Inflammatory macrophage treated with lipopolysaccharide for 1 hour (primary cell): Measurements from ENCODE around the gene GRK6.

Experiments used
- DNase-seq, 2 donors: peaks; one replicate each; pipeline ENCODE4 v3.0.0-alpha.2; 2020 to 2022

GRK6 gene

DNA sequence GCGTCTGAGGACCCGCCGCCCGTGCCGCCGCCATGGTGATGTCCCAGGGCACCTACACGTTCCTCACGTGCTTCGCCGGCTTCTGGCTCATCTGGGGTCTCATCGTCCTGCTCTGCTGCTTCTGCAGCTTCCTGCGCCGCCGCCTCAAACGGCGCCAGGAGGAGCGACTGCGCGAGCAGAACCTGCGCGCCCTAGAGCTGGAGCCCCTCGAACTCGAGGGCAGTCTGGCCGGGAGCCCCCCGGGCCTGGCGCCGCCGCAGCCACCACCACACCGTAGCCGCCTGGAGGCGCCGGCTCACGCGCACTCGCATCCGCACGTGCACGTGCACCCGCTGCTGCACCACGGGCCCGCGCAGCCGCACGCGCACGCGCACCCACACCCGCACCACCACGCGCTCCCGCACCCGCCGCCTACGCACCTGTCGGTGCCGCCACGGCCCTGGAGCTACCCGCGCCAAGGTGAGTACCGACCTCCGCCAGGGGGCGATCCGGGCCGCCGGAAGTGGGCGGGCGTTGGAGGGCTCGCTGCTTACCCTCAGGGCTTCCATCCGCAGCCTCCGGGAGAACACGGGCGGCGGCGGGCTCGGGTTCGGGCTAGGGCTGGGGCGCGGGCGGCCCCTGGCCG, 28.7 kb downstream of the GRK6 start:
- no peak for DNase-seq

DNA sequence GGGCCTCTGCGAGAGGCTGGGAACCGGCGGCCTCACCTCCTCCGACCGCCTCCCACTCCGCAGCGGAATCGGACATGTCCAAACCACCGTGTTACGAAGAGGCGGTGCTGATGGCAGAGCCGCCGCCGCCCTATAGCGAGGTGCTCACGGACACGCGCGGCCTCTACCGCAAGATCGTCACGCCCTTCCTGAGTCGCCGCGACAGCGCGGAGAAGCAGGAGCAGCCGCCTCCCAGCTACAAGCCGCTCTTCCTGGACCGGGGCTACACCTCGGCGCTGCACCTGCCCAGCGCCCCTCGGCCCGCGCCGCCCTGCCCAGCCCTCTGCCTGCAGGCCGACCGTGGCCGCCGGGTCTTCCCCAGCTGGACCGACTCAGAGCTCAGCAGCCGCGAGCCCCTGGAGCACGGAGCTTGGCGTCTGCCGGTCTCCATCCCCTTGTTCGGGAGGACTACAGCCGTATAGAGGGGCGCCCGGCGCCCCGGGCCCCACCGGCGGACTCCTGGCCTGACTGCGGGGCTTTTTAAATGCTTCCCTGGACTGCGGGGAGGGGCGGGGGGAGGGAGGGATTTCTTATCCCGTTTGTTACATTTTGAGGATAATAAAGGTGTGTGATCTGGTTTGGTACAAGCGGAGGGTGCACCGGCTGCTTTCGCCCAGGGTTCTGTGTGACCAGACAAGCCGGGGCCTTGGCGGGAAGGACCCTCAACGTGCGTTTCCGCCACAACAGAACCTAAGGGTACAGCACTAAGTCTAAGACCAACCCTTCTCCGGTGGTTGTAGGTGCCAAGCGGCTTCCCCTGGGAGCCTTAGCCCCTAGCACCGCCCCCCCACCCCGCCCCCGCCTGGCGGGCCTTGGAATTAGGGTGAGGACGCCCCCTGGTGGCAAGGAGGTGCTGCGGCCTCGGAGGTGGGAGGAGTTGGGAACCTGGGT, 29.4 kb downstream of the GRK6 start:
- DNase-seq, result peak; percentile 65 to 95

DNA sequence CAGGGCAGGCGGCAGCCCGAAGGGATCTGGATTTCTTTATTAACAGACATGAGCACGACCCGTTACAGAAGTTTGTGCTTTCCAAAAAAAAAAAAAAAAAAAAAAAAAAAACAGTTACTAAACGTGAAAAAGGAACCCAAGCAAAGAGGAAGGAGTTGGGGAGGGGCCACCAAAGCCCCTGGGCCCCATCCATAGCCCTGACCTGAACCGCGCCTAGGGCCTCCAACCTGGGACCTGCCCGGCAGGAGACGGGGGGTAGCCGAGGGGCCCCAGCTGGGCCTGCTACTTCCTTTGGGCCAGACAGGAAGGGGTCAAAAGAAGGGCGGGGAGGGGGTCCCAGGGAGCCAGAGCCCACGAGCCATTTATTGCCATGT, 30.1 kb downstream of the GRK6 start:
- DNase-seq, result no peak

DNA sequence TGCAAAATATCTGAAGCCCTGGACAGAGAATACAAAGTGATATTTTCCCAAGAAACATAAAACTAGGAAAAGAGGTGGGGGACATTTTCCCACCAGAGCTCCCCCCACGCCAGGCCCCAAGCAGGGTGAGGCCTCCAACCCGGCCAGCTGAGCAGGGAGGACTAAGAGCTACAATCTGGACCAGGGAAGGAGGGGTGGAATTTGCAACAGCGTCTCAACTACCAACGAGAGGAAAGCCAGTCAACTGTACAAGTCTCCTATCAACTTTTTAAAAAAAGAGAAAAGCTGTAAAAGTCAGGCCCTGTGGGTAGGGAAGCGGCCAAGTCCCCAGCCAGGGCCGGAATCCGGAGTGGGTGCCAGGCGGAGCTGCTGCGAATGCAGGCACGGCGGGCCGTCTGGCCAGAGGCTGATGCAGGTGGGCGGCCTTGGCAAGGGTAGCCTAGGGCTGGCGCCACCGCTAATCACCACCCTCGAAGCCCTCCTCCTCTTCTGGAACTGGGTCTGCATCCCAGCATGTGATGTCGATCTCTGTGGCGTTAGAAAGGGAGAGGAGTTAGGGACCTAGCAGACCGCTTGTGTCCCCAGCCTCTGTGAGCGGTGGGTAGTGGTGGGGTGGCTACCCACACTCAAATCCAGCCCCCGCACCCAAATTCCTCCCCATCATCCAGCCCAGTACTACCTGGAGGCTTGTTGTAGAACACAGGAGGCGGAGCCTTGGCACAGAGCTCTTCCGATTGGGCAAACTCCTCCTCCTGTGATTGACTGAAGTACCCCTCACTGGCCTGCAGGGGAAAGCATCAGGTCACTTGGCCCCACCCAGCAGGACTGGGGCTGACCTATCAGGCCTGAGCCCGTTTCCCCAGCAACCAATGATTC, 30.7 kb downstream of the GRK6 start:
- peak; percentile 91 to 92 for DNase-seq

DNA sequence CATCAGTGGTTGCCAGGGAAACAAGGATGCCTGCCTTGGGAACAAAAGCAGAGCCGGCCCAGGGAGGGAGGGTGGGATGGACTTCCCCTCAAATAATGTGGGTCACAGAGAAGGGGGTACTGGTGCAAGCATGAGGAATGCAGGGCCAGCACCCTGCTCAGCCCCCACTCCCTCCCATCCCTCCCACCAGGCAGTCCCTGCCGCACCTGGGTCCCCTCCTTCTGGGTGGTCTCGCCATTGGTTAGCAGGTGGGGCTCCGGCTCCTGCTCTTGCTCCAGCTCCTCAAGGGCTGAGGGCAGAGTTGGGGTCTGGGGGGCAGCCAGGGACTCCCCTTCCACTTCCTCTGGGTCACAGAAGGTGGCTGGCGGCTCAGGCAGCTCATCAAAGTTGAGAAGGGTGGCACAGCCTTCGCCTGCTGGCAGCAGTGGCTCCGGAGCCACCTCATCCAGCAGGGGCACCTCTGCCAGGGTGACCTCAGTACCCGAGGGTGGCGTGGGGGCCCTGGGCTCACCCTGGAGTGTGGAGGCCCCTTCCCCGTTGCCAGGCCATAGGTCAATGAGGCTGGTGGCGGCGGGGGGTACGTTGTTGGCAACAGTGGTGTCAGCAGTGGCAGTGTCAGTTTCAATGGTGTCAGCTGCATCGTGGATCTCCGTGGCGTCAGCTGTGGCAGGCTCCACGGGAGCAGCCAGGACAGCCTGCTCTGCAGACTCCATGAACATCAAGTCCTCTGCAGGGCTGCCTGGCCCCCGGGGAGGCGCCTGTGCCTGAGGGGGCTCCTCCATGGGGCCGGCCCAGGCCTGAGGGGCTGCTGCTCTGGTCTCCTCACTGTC, 31.6 kb downstream of the GRK6 start:
- DNase-seq, result no peak

DNA sequence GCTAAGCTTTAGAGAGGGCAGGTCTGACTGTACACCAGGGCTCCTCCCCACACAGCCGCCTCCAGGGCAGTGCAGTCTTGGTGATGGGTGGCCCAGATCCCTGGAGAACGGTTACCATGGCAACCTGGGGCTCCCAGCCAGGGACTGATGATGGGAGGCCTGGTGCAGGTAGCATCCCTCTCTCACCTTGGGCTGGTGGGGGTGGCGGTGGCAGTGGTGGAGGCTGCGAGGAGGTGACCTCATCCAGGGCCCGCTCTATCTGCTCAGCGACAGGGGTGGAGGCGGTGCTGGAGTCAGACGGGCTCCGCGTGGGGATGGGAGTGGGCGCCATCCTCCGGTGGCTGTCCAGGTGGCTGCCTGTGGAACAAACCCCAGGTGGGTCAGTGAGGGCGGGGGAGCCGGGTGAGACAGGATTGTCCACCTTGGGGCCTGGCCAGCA, 32.5 kb downstream of the GRK6 start:
- DNase-seq, result no peak

DNA sequence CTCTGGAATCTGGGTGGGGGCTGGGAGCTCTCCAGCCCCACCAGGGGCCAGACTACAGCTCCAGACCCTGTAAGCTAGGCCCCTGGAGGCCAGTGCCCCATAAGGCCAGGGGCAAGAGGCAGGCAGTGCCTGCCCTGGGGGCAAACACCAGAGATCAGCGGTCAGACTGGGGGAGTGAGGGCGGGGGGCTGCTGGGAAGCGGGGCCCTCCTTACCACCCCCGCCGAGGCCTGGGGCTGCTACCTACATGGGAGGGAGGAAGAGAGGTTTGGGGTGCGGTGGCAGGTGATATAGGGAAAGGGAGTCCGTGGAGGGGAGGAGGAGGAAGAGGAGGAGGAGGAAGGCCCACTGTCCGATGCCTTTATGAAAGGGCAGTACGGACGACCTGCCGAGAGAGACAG, 32.9 kb downstream of the GRK6 start:
- DNase-seq, result no peak

DNA sequence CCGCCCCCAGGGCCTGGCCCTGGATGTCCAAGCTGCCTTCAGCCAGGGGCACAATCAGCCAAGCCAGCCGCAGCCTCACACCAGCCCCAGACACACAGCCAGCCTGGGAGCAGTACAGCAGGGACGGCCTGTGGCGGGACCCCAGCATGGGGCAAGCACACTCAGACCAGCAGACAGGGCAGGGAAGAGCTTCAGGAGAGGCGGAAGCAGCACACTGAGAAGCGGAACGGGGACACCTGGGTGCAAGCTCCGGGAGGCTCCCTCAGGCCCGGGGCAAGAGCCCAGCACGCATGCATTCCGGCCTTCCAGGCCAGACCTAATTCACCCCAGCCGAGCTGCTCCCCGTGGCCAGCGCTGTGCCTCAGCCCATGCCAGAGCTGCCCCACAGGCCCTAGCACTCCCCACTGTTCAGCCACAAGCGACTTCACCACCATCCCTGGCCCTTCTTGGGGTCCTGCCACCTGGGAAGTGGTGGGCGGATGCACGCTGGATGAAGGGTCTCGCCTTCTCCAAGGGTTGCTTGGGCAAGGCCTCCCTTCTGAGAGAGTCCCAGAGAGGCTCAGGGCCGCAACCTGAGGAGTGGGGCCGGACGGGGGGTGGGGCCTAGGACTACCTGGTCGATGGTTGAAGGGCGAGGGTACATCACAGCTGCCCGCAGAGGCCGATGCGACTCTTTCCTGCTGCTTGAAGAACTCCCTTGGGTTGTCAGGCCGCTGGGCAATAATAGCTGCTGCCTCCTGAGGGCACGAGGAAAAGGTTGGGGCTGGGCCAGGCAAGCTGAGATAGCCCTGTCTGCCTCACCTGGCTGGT, 33.5 kb downstream of the GRK6 start:
- no peak for DNase-seq

DNA sequence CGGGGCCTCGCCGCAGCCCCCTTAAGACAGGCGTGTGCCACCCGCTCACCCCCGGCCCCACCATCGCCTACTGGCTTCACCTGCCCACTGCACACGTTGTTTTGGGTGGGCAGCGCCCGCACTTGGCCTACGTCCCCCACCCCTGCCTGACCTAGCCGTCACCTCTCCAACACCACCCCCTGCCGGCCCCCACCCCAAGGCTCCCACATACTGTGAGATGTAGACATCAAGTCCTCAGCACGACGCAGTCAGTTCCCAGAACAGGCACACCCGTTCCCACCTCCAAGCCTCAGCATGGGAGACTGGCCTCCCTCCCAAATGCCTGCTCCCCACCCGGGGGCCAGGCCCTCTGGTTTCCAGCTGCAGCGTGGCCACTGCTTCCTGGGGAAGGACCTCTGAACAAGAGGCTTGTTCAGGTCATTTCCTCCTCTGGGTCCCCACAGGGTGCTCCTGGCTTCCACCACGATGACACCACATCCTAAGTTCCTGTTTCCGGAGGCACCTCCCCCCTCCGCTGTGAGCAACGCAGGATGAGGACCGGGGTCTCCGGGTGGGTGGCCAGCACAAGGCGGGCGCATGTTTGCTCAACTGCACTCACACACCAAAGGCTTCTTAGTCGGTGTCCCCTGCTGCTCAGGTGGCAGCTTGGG, 35.7 kb downstream of the GRK6 start:
- peak; percentile 58 to 69 for DNase-seq

DNA sequence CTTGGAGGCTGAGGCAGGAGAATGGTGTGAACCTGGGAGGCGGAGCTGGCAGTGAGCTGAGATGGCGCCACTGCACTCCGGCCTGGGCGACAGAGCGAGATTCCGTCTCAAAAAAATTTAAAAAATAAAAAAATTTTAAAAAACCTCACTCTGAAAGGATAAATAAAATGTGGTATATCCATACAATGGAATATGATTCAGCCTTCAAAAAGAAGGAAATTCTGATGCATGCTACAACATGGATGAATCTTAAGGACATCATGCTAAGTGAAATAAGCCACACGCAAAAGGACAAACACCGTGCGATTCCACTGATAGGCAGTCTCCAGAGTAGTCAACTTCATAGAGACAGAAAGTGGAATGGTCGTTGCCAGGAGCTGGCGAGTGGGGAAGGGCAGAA, 38.6 kb downstream of the GRK6 start:
- no peak for DNase-seq

DNA sequence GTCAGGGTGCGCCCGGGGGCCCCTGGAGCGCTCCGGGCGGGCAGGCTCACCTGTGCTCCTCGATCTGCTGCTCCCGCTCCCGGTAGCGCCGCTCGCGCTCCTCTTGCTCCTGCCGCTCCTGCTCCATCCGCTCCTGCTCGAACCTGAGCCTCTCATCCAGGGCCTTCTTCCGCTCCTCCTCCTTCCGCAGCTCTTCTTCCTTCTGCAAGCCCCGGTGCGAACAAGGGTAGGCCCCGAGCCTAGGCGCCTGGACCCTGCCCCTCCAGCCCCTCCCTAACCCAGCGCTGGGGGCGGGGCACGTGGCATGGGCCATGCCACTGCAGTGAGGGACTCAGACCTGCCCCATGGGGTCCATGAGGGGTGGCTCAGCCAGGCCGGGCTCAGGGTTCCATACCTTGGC, 40.4 kb downstream of the GRK6 start:
- no peak for DNase-seq

DNA sequence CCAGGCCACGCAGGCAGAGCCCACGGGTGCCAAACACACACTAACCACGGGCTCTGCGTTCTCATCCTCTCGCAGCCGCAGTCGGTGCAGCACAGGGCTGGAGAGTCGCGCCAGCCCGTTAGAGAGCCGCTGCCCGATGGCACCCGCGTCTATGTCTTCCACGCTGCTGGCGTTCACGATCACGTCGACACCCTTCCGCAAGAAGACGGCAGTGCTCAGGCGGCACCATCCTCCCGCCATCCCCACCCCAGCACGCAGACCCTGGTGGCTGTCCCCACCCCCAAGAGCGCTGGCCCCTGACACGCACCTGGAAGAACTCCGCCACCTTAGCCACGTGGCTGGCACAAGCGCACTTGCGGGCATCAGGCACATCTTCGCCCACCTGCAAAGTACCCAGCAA, 41.0 kb downstream of the GRK6 start:
- DNase-seq, result no peak

DNA sequence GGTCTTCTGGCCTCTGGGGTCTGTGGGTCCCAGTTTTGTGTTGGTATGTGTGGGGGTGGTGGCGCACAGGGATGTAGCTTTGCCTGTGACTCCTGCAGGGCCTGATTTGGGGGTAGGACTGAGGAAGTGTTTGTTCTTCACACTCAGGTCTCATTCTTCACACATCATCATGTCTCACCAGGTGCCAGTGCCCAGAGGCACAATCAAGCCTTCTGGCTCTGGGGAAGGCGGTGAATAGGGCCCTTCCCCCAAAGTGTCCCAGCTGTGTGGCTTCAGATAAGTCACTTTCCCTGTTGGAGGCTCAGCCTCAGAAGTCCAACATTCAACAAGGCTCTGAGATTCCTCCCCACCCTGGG, 41.8 kb downstream of the GRK6 start:
- no peak for DNase-seq

DNA sequence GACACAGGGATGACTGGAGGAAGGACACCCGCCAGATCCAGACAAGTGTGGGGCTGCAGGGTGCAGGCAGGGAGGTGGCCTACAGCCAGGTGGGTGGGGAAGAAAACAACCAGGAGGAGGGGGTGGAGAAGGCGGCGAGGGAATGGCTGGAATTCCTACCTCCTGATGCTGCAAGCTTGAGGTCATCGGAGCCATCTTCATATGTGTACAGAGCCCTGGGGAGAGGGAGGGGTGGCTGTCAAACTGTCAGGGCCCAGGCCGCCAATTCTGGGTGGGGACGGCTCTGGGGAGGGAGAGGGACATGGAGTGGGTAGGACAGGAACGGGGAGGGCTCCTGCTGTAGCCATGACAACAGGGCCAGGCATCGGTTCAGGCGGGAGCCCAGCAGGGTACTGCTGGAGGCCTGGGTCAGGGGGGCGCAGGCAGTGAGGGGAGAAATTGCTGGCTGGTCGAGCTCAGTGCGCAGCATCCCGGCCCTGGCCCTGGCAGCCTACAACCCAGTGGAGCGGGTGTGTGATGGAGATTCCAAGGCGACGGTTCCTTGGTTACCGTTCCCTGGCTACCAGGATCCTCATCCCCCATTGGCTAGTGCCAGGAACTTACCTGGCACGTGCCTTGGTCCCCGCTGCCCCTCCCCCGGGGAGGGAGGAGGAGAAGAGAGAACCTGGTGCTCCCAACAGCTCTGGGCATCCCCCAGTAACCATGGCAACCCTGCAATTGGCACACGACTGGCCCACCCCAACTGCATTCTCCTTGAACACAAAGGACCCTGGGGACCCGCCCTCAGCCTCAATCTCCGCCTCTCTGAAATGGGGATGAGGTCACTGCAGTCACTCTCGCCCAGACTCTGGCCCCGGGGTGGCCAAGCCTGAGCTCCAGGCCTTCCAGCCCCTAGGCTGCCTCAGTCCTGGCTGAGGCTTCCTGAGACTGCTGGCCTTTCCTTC, 42.5 kb downstream of the GRK6 start:
- no peak for DNase-seq

DNA sequence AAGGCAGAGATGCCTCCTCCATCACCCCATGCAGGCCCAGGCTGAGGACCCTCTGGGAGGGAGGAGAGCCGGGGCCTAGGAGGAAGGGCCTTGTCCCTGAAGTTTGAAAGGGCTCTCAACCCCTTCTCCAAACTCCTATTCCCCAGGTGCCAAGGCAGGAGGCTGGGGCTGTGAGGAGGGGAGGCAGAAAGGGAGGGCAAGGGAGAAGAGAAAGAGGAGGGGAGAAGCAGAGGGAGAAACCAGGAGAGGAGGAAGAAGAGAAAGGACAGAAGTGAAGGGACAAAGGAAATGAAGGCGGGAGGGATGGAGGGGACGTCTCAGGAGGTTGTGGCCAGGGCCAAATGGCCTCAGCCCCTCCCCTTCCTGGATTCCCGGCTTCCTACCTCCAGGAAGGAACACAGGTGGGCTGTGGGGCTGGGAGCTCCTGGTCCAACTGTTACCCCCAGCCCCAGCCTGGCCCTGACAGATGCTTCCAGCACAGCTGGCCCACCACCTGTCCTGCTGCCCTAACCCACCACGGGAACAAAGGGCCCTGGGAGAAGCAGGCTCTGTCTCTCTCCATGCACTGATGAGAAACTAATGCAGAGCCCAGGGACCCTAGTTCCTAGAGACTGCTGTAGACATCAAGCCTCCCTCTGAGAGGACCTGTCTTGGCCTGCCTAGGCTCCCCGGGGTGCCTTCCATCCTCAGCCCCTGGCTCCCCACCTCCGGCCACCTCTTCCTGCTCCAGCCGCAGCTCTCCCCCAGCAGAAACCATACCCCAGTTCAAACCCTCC, 43.5 kb downstream of the GRK6 start:
- DNase-seq, result no peak

DNA sequence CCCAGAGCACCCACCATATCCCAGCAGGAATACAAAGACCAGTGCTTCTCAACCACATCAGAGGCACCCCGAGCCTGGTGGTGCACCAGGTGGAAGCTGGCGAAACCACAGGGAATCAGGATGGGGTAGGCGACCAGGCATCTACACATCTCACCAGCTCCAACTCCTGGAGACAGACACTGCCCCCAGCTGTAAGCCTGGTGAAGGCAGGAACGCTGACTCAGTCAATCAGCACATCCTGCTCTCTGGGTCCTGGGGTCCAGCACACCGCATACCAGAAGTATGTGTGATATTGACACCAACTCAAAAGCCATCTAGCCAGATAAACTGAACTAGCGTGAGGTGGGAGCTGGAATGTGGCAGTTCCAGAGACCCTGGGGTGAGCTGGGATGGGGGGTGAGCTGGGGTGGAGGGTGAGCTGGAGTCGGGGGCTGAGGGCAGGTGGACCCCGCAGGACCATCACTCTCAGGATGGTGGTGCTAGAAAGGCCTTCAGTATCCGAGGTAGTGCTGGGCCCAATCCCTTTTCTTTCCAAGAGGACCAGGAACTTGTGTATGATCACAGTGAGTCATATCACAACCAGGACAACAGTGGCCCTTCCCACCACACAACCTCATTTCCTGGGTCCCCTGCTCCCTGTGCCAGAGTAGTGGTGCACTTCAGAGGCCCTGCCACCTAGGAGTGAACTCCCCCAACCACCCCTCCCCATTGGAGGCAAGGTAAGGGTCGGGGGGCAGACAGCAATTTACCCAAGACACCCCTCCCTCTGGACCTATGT, 44.5 kb downstream of the GRK6 start:
- DNase-seq, result no peak

DNA sequence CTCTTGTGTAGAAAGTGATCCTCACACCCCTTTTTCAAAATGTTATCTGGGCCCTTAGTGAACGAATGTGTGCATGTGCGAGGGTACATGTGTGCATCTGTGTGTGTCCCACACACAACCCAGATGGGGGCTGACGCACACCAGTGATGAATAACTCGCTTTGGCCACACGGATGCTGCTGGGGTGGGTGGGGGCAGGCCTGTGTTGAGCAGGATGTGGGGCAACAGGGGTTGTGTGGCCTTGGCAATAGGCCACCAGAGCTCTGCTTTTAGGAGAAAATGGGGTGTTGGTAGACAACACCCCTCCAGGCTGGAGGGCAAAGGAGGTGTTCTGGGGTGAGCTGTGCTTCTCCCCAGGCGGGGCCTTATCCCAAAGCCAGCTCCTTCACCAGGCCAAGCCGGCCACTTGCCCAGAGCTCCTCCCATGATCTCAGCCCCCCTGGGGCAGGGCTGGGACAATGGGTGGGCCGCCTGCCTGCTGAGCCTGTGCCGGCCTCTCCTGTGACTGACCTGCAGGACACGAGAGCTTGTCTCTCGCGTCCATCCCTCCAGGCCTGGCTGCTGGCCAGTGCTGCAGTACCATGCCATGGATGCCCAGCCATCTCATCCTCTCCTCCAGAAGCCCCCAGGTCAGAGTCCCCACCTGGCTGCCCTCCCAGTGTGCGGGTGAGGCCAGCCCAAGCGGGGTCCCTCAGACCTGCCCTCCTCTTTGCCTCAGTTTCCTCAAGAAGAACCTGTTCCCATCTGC, 45.3 kb downstream of the GRK6 start:
- no peak for DNase-seq
